K562 (cell line): ENCODE data around the gene PLEKHA6. TPM values are rescaled to one million over a fixed set of nuclear protein-coding genes. Genes with fewer than 3 reads are reported as not detected.

Source experiments
- ATAC-seq: fragments of 200-7000 bp; cut with Tn5 transposase; 3 replicates; pipeline ENCODE4 v1.9.1; 2020; ENCODE audit warnings: moderate library complexity
- BruUV-seq: library from RNA; stranded (reverse); fragments of 400-500 nt; replicated peaks from 2 replicates; lab custom pipeline; 2021; lab: Mats Ljungman, UMichigan
- CTCF ChIA-PET: fragments of 300-600 bp; formaldehyde crosslinking; extraction: SDS; loops from one replicate; lab custom pipeline; 2021; ENCODE audit warnings: low intra/inter-chr PET ratio; lab: Yijun Ruan, JAX
- POLR2A ChIA-PET: fragments of 300-600, 350-650 bp; sonication (Branson Sonifier 250); formaldehyde crosslinking; extraction: SDS; loops from one replicate; lab custom pipeline; 2021; ENCODE audit warnings: antibody characterized with exemption, inconsistent platforms; lab: Yijun Ruan, JAX
- DNase-seq, 4 experiments: peaks; one replicate each; pipeline versions ENCODE4 v3.0.0 to v3.0.0-alpha.2; 2011 to 2018; ENCODE audit warnings: low spot score in 3 of 4, mixed read lengths in 3 of 4; ENCODE audit errors: extremely low read depth in 1 of 4
- FAIRE-seq: peaks from 2 replicates; lab custom pipeline; 2011; peaks lifted over from hg19 to GRCh38; lab: Jason Lieb, UNC
- H2AFZ ChIP-seq: 2 replicates; pipeline ENCODE4 v1.6.0; 2011; ENCODE audit warnings: low read depth, low read length, control low read depth, inconsistent platforms
- H3K27ac ChIP-seq: fragments of 200-600 bp; 3 replicates; pipeline ENCODE4 v1.8.0; 2011; ENCODE audit warnings: low read depth, mild to moderate bottlenecking, control low read depth, inconsistent platforms, low read length, moderate library complexity, mixed read lengths; ENCODE audit errors: extremely low read depth
- H3K27me3 ChIP-seq, 2 experiments: fragments of 300-600 bp in 1 of 2; 2 replicates in 1 of 2; 3 replicates in 1 of 2; pipeline versions ENCODE4 v1.6.0 to v1.8.0; 2011; ENCODE audit warnings: inconsistent platforms in 2 of 2, low read length in 2 of 2, mild to moderate bottlenecking in 1 of 2, mixed read lengths in 1 of 2, moderate library complexity in 1 of 2; ENCODE audit not compliant: control insufficient read depth in 2 of 2, insufficient read depth in 2 of 2
- H3K36me3 ChIP-seq: fragments of 300-600 bp; 3 replicates; pipeline ENCODE4 v1.8.0; 2011; ENCODE audit warnings: mild to moderate bottlenecking, low read length, inconsistent platforms; ENCODE audit not compliant: control insufficient read depth, insufficient read depth
- H3K4me1 ChIP-seq, 2 experiments: fragments of 200-600 bp in 1 of 2; replicated peaks in 1 of 2; 2 replicates in 1 of 2; 3 replicates in 1 of 2; pipeline versions ENCODE4 v1.5.1 to v1.8.0; 2011; ENCODE audit warnings: inconsistent platforms in 2 of 2, low read length in 2 of 2, mild to moderate bottlenecking in 1 of 2, mixed read lengths in 1 of 2, moderate library complexity in 1 of 2; ENCODE audit not compliant: control insufficient read depth in 2 of 2, insufficient read depth in 2 of 2
- H3K4me2 ChIP-seq: 2 replicates; pipeline ENCODE4 v1.6.1; 2011; ENCODE audit warnings: low read length, control low read depth, inconsistent platforms, mixed read lengths; ENCODE audit not compliant: insufficient read depth
- H3K4me3 ChIP-seq: fragments of 200-600 bp; sonication (generic), shearing (Covaris generic); 2 replicates; pipeline ENCODE4 v1.5.1; 2016; ENCODE audit warnings: control low read depth, inconsistent platforms
- H3K79me2 ChIP-seq: fragments of 200-600 bp; 3 replicates; pipeline ENCODE4 v1.8.0; 2011; ENCODE audit warnings: low read length, inconsistent platforms; ENCODE audit not compliant: control insufficient read depth, insufficient read depth
- H3K9ac ChIP-seq, 2 experiments: 2 replicates each; pipeline versions ENCODE4 v1.6.0 to v1.6.1; 2011; ENCODE audit warnings: low read depth in 2 of 2, low read length in 2 of 2, control low read depth in 1 of 2, inconsistent platforms in 1 of 2, mild to moderate bottlenecking in 1 of 2, mixed read lengths in 1 of 2; ENCODE audit not compliant: insufficient read depth in 1 of 2
- H3K9me1 ChIP-seq: one replicate; pipeline ENCODE4 v1.6.0; 2011; ENCODE audit warnings: inconsistent platforms, mild to moderate bottlenecking, low read length, moderate library complexity; ENCODE audit not compliant: control insufficient read depth, insufficient read depth
- H3K9me3 ChIP-seq: replicated peaks from 2 replicates; pipeline ENCODE4 v1.5.1; 2011; ENCODE audit warnings: low read depth, low read length, inconsistent platforms; ENCODE audit not compliant: control insufficient read depth, insufficient read depth
- H4K20me1 ChIP-seq: replicated peaks from 2 replicates; pipeline ENCODE4 v1.6.1; 2011; ENCODE audit warnings: low read length, inconsistent platforms, mixed read lengths; ENCODE audit not compliant: control insufficient read depth, insufficient read depth
- BHLHE40 ChIP-seq: IDR thresholded peaks from 2 replicates; pipeline ENCODE4 v1.6.1; 2011; ENCODE audit warnings: low read length, improper control_type of control experiment
- CEBPG ChIP-seq, 3 experiments: fragments of 200-800 bp in 1 of 3; sonication (Bioruptor generic) in 1 of 3; sonication (generic) in 1 of 3; formaldehyde crosslinking in 1 of 3; IDR thresholded peaks in 2 of 3; conservative IDR thresholded peaks in 1 of 3; 2 replicates each; pipeline versions ENCODE4 v1.6.1 to v1.8.0; 2016 to 2022; ENCODE audit warnings: missing compliant biosample characterization in 2 of 3, missing genetic modification characterization in 2 of 3, mild to moderate bottlenecking in 1 of 3, missing genetic modification reagents in 1 of 3
- CREM ChIP-seq: IDR thresholded peaks from 2 replicates; pipeline ENCODE4 v1.6.1; 2014; ENCODE audit warnings: antibody characterized with exemption, low read depth
- DMBX1 ChIP-seq: fragments of 250-450 bp; sonication (Bioruptor Pico); IDR thresholded peaks from 2 replicates; pipeline ENCODE4 v1.8.0; 2022; ENCODE audit warnings: inconsistent platforms, mild to moderate bottlenecking, moderate library complexity, borderline replicate concordance
- MYBL2 ChIP-seq, 2 experiments: fragments of 450-650 bp in 1 of 2; sonication (generic) in 1 of 2; formaldehyde crosslinking in 1 of 2; IDR thresholded peaks; 2 replicates each; pipeline versions ENCODE4 v1.6.1 to v1.8.1; 2017 to 2022; ENCODE audit warnings: borderline replicate concordance in 1 of 2, inconsistent platforms in 1 of 2, low read depth in 1 of 2, mild to moderate bottlenecking in 1 of 2, missing genetic modification reagents in 1 of 2, moderate library complexity in 1 of 2
- NELFE ChIP-seq: IDR thresholded peaks from 2 replicates; pipeline ENCODE4 v1.6.1; 2011; ENCODE audit warnings: mild to moderate bottlenecking; ENCODE audit not compliant: insufficient read depth, insufficient read length
- NR2C2 ChIP-seq, 2 experiments: fragments of 200-800 bp in 1 of 2; sonication (Bioruptor generic) in 1 of 2; sonication (generic) in 1 of 2; formaldehyde crosslinking in 1 of 2; IDR thresholded peaks; 2 replicates each; pipeline versions ENCODE4 v1.6.1 to v1.8.0; 2016 to 2022; ENCODE audit warnings: mild to moderate bottlenecking in 1 of 2, missing compliant biosample characterization in 1 of 2, missing genetic modification characterization in 1 of 2, missing genetic modification reagents in 1 of 2
- POLR2A ChIP-seq: fragments of 450-650 bp; conservative IDR thresholded peaks from 2 replicates; pipeline ENCODE4 v1.6.1; 2016
- ZNF445 ChIP-seq: fragments of 250-450 bp; sonication (Bioruptor Pico); IDR thresholded peaks from 2 replicates; pipeline ENCODE4 v1.4.0; 2020; ENCODE audit warnings: low read depth, mild to moderate bottlenecking, moderate library complexity
- ZNF589 ChIP-seq: fragments of 200-800 bp; sonication (Bioruptor generic); IDR thresholded peaks from 2 replicates; pipeline ENCODE4 v1.6.1; 2016; ENCODE audit warnings: low read depth, missing genetic modification characterization, missing compliant biosample characterization
- ZNF75A ChIP-seq: fragments of 450-650 bp; formaldehyde crosslinking; IDR thresholded peaks from 2 replicates; pipeline ENCODE4 v1.4.0; 2020; ENCODE audit warnings: mild to moderate bottlenecking
- WGBS: fragments of 100-300 bp; shearing (Covaris generic); methylation state at CpG from one replicate; pipeline ENCODE4 v1.1.6; 2016; ENCODE audit warnings: low coverage, mixed read lengths; ENCODE audit not compliant: insufficient coverage; ENCODE audit errors: missing lambda C conversion rate; 5-methylcytosine and 5-hydroxymethylcytosine counted together
- in situ Hi-C: fragments of 300-500 bp; cut with MboI; formaldehyde crosslinking; loops from 4 replicates; pipeline ENCODE4 v1.15.0; 2018; ENCODE audit warnings: inconsistent platforms, mixed read lengths
- intact Hi-C: fragments of 100-400 bp; cut with micrococcal nuclease; formaldehyde crosslinking; loops from 2 replicates; pipeline ENCODE4 v1.14.2; 2022
- polyA plus RNA-seq, 8 experiments: library from polyadenylated mRNA; depleted of rRNA in 4 of 8; stranded (reverse) in 5 of 8; unstranded in 3 of 8; fragments of >200 nt; fragmentation: Nextera tagmentation in 2 of 8; fragmentation: Illumina TruSeq in 1 of 8; extraction: Ambion mirVana in 2 of 8; extraction: Trizol in 1 of 8; gene quantifications; 2 replicates each; pipeline versions ENCODE4 v1.2.1 to v1.2.3, GENCODE V29; 2011 to 2014; ENCODE audit warnings: inconsistent platforms in 1 of 8, missing spikeins in 1 of 8
- total RNA-seq, 7 experiments: library from RNA; depleted of rRNA in 6 of 7; stranded (reverse); fragments of >200 nt in 6 of 7; fragmentation: Illumina TruSeq in 2 of 7; extraction: Trizol in 2 of 7; gene quantifications; 2 replicates each; pipeline versions ENCODE4 v1.2.1 to v1.2.3, GENCODE V29; 2011 to 2021; ENCODE audit warnings: low replicate concordance in 1 of 7
- TF ChIP-seq, protein P1 (sequence below), 3 experiments: fragments of 200-800 bp in 1 of 3; fragments of 250-450 bp in 1 of 3; fragments of 450-650 bp in 1 of 3; sonication (Bioruptor Pico) in 1 of 3; sonication (Bioruptor generic) in 1 of 3; formaldehyde crosslinking in 1 of 3; IDR thresholded peaks; 2 replicates each; pipeline versions ENCODE4 v1.6.1 to v1.8.0; 2016 to 2022; ENCODE audit warnings: mild to moderate bottlenecking in 2 of 3, missing genetic modification characterization in 2 of 3, missing compliant biosample characterization in 1 of 3, moderate library complexity in 1 of 3
- TF ChIP-seq, protein P2 (sequence below): fragments of 250-450 bp; sonication (Bioruptor Pico); IDR thresholded peaks from 2 replicates; pipeline ENCODE4 v1.8.0; 2022; ENCODE audit warnings: moderate library complexity, mild to moderate bottlenecking, inconsistent platforms

The PLEKHA6 gene
- total and polyA plus RNA-seq, 9 of the 15 experiments (the other 6 are each of a cell fraction or from before 2014, with no cell fraction given) = under 0.01 to 0.33 (median 0.01) TPM; not detected in 4

DNA sequence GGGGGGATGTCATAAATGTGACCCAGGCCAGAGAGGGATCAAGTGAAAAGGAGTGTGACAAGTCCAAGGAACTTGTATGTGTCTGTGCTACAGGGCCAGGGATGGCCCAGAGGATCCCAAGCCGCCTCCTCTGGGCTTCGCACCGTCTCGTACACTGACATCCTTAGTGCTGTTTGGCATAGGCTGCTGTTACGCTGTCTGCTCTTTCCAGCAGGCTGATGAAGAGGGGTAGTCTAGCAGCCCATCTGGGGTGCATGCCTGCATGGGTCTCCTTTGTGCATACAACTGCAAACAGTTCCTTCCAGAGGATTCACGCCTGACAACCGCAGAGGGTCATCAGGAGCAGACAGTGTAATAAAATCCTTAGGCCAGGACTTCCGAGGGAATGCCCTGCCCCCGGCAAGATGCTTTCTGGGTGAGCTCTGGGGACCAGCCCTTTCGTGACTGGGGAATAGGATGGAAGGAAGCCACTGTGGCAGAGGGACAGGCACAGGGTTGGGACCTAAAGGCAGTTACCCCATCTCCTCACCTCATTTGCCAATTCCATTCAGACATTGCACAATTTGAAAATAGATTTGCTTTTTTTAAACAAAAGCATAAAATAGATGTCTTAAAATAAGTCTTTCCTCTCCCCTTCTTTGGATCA lies 139.6 kb downstream of the PLEKHA6 start:
- in situ Hi-C loops = no loop called here
- Histone ChIP-seq H3K27ac (no peak overlapping the region), H3K9ac (no peak overlapping the region), H3K4me1 (no peaks in the 10 kb centered on the region), H3K9me1 (no peaks in the 10 kb centered on the region), H3K4me3 (no peak overlapping the region), H3K27me3 (peaks cover 14 to 56% of the 10 kb centered on the region in 2 experiments), H4K20me1 (peaks cover 15% of the 10 kb centered on the region), H3K36me3 (no peaks in the 10 kb centered on the region), H2AFZ (no peak overlapping the region), H3K79me2 (no peaks in the 10 kb centered on the region), H3K9me3 (no peaks in the 10 kb centered on the region), H3K4me2 (no peak overlapping the region)
- CTCF ChIA-PET = no interaction called here
- 1% methylated on average over 10 of the region's 10 CpGs for WGBS
- TF ChIP-seq, protein P1, sequence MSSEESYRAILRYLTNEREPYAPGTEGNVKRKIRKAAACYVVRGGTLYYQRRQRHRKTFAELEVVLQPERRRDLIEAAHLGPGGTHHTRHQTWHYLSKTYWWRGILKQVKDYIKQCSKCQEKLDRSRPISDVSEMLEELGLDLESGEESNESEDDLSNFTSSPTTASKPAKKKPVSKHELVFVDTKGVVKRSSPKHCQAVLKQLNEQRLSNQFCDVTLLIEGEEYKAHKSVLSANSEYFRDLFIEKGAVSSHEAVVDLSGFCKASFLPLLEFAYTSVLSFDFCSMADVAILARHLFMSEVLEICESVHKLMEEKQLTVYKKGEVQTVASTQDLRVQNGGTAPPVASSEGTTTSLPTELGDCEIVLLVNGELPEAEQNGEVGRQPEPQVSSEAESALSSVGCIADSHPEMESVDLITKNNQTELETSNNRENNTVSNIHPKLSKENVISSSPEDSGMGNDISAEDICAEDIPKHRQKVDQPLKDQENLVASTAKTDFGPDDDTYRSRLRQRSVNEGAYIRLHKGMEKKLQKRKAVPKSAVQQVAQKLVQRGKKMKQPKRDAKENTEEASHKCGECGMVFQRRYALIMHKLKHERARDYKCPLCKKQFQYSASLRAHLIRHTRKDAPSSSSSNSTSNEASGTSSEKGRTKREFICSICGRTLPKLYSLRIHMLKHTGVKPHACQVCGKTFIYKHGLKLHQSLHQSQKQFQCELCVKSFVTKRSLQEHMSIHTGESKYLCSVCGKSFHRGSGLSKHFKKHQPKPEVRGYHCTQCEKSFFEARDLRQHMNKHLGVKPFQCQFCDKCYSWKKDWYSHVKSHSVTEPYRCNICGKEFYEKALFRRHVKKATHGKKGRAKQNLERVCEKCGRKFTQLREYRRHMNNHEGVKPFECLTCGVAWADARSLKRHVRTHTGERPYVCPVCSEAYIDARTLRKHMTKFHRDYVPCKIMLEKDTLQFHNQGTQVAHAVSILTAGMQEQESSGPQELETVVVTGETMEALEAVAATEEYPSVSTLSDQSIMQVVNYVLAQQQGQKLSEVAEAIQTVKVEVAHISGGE (CRISPR knock-in tag; IDR thresholded peaks at IDR 0.05) = no peak
- no peak for TF ChIP-seq CREM
- no peak for TF ChIP-seq ZNF589 (CRISPR knock-in tag)
- TF ChIP-seq MYBL2 (IDR thresholded peaks at IDR 0.05; ENCODE audit: low read depth) = no peak
- no peak for TF ChIP-seq MYBL2 (CRISPR knock-in tag; IDR thresholded peaks at IDR 0.05; ENCODE audit: borderline replicate concordance)
- TF ChIP-seq CEBPG (CRISPR knock-in tag; IDR thresholded peaks at IDR 0.05) = no peak
- no peak; a peak in 1 of 4 replicates for TF ChIP-seq CEBPG (tag; conservative IDR thresholded peaks at IDR 0.05 in 1 of 2, IDR thresholded peaks at IDR 0.05 in 1 of 2)
- TF ChIP-seq ZNF445 (CRISPR knock-in tag) = no peak
- TF ChIP-seq, protein P2, sequence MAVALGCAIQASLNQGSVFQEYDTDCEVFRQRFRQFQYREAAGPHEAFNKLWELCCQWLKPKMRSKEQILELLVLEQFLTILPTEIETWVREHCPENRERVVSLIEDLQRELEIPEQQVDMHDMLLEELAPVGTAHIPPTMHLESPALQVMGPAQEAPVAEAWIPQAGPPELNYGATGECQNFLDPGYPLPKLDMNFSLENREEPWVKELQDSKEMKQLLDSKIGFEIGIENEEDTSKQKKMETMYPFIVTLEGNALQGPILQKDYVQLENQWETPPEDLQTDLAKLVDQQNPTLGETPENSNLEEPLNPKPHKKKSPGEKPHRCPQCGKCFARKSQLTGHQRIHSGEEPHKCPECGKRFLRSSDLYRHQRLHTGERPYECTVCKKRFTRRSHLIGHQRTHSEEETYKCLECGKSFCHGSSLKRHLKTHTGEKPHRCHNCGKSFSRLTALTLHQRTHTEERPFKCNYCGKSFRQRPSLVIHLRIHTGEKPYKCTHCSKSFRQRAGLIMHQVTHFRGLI (CRISPR knock-in tag) = no peak
- no peak for TF ChIP-seq ZNF75A
- no peak for TF ChIP-seq DMBX1 (CRISPR knock-in tag)
- no peak for TF ChIP-seq NELFE
- TF ChIP-seq POLR2A = no peak
- TF ChIP-seq BHLHE40 = no peak
- no peak for TF ChIP-seq NR2C2 (CRISPR knock-in tag; IDR thresholded peaks at IDR 0.05)
- no peak for TF ChIP-seq NR2C2 (tag; IDR thresholded peaks at IDR 0.05)
- intact Hi-C loops = no loop called here
- DNase-seq = no peak
- no peak for FAIRE-seq
- POLR2A ChIA-PET = interaction anchor here (0.6 kb wide), 1 partner anchor 620 kb away, joined by 3 read pairs; no protein-coding TSS in a partner anchor
- BruUV-seq = no TSS peak
- ATAC-seq = no peak
